Activated naive CD8-positive, alpha-beta T cell treated with anti-CD3 and anti-CD28 coated beads, Interleukin-2, amount 50 U/mL, for 16 hours (primary cell): ENCODE results near the gene KLC1.

Source experiments
- DNase-seq: peaks from one replicate; pipeline ENCODE4 v3.0.0-alpha.2; 2020; ENCODE audit warnings: low read depth, low spot score

The KLC1 gene

GRCh38 chr14:103719751-103720150, 90.7 kb downstream of the KLC1 start:
- no peak for DNase-seq

GRCh38 chr14:103721334-103722120, 92.5 kb downstream of the KLC1 start:
- no peak for DNase-seq

GRCh38 chr14:103723748-103724081, 94.7 kb downstream of the KLC1 start:
- DNase-seq: no peak

- DNase-seq: no peak
These were observed 95.1 kb downstream of the KLC1 start for GRCh38 chr14:103724116-103724515.

- DNase-seq: no peak
These were observed 96.1 kb downstream of the KLC1 start for GRCh38 chr14:103725001-103725682.

GRCh38 chr14:103725739-103726395, 96.9 kb downstream of the KLC1 start:
- no peak for DNase-seq

- DNase-seq: no peak
These were observed 97.5 kb downstream of the KLC1 start for GRCh38 chr14:103726474-103726873.

GRCh38 chr14:103727313-103727980, 98.4 kb downstream of the KLC1 start:
- no peak for DNase-seq

GRCh38 chr14:103728141-103728540, 99.1 kb downstream of the KLC1 start:
- DNase-seq: no peak

- no peak for DNase-seq
These were observed 99.7 kb downstream of the KLC1 start for GRCh38 chr14:103728721-103729120.

- DNase-seq: no peak
These were observed 100.8 kb downstream of the KLC1 start for GRCh38 chr14:103729496-103730448.

- DNase-seq: no peak
These were observed 101.6 kb downstream of the KLC1 start for GRCh38 chr14:103730490-103731035.

- DNase-seq: no peak
These were observed 102.5 kb downstream of the KLC1 start for GRCh38 chr14:103731481-103731880.

GRCh38 chr14:103731916-103732867, 103.2 kb downstream of the KLC1 start:
- DNase-seq: no peak

- DNase-seq: no peak
These were observed 104.0 kb downstream of the KLC1 start for GRCh38 chr14:103732868-103733620.

- DNase-seq: no peak
These were observed 104.6 kb downstream of the KLC1 start for GRCh38 chr14:103733651-103734050.

GRCh38 chr14:103734081-103734888, 105.3 kb downstream of the KLC1 start:
- no peak for DNase-seq

GRCh38 chr14:103735022-103735421, 106.0 kb downstream of the KLC1 start:
- DNase-seq: no peak
